Coronary artery (tissue), 2 donors: ENCODE results near the gene ANKS6.

Experiments used
- DNase-seq: peaks from one replicate; pipeline ENCODE4 v3.0.0-alpha.2; 2017; ENCODE audit warnings: low spot score
- H3K27ac ChIP-seq, 2 donors: fragments of 200-600 bp; sonication (generic); one replicate each; pipeline ENCODE4 v1.5.1; 2016 to 2019
- H3K4me3 ChIP-seq: fragments of 200-600 bp; sonication (generic); 2 replicates; pipeline ENCODE4 v1.5.1; 2016; ENCODE audit warnings: mild to moderate bottlenecking, moderate library complexity
- CTCF ChIP-seq: fragments of 200-600 bp; sonication (generic); IDR thresholded peaks from one replicate; pipeline ENCODE4 v1.5.1; 2019; ENCODE audit warnings: antibody characterized with exemption

ANKS6 gene

DNA sequence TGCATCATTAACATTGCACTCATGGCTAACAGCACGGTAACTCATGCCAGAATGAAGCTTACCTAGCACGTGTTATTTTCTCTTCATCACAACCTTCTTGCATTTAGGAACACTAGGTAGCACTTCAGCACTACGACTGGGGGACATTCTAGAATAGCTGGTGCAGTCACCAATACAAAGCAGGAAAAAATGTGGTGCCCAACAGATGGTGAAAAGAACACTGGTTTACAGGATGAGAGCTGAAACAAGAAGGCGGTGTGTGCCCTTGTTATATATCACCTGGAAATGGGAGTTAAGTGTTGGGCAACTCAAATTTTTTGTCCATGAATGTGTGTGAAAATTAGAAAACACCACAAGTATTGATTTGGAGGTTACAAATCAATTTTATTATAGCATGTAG lies 41.2 kb upstream of the ANKS6 start:
- TF ChIP-seq CTCF, result no peak
- DNase-seq, result no peak
- Histone ChIP-seq H3K4me3 (no peak overlapping the region), H3K27ac (no peak overlapping the region)

- DNase-seq, result no peak
- no peak overlapping the region for H3K27ac ChIP-seq
- no peak overlapping the region for H3K4me3 ChIP-seq
- no peak for TF ChIP-seq CTCF
Observed at GRCh38 chr9:98836206-98836605, 39.9 kb upstream of the ANKS6 start.

- no peak for DNase-seq
- no peak overlapping the region for H3K4me3 ChIP-seq
- TF ChIP-seq CTCF, result no peak
- H3K27ac ChIP-seq, result no peak overlapping the region
Observed at GRCh38 chr9:98834386-98834785, 38.0 kb upstream of the ANKS6 start.

- TF ChIP-seq CTCF, result no peak
- no peak for DNase-seq
- Histone ChIP-seq H3K27ac (no peak overlapping the region), H3K4me3 (no peak overlapping the region)
Observed at GRCh38 chr9:98833090-98833956, 37.0 kb upstream of the ANKS6 start.

- DNase-seq, result no peak
- no peak for TF ChIP-seq CTCF
- Histone ChIP-seq H3K27ac (no peak overlapping the region), H3K4me3 (no peak overlapping the region)
Observed at GRCh38 chr9:98832768-98833089, 36.4 kb upstream of the ANKS6 start.

DNA sequence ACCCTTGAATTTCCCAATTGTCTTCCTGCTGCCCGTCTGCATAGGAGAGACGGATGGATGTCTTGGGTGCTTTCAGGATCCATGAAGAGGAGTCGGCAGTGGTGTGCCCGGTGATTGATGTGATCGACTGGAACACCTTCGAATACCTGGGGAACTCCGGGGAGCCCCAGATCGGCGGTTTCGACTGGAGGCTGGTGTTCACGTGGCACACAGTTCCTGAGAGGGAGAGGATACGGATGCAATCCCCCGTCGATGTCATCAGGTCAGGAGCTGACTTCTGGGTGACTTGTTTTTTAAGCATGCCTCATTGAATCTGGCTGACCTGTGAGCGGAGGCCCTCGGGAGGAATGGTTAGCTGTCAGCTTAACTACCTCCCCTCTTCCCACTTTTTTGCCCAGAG lies 35.3 kb upstream of the ANKS6 start:
- H3K27ac ChIP-seq, result no peak overlapping the region
- DNase-seq, result no peak
- no peak overlapping the region for H3K4me3 ChIP-seq
- no peak for TF ChIP-seq CTCF

DNA sequence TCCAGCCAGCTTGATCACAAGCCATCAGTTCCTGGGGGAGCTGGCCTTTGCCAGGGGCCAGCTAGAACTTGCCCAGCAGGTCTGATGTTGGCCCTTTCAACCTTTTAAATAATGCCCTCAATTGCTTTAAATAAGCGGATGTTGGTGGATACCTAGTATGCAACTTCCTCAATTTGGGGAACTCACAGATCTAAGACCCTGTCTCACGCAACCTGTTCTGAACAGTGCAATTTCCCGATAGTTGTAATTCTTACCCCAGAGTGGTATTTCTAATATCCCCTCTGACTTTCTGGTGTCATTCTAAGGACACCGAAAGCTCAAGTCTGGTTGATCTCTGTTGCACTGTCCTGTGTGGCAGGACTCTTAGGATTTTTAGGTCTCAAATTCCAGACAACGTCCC lies 34.2 kb upstream of the ANKS6 start:
- DNase-seq, result no peak
- TF ChIP-seq CTCF, result no peak
- Histone ChIP-seq H3K27ac (no peak overlapping the region), H3K4me3 (no peak overlapping the region)
